H9 (cell line): ENCODE results near the gene ZNF646. TPM values are rescaled to one million over a fixed set of nuclear protein-coding genes. Genes with fewer than 3 reads are reported as not detected.

ENCODE experiments used
- DNase-seq: peaks from one replicate; pipeline ENCODE4 v3.0.0-alpha.2; 2017
- H2AFZ ChIP-seq: one replicate; pipeline ENCODE4 v1.6.1; 2013; ENCODE audit warnings: mild to moderate bottlenecking, low read length, control low read depth, moderate library complexity
- H2AK5ac ChIP-seq: 2 replicates; pipeline ENCODE4 v1.6.1; 2013; ENCODE audit warnings: low read length, control low read depth, mixed read lengths; ENCODE audit not compliant: insufficient read length
- H2BK120ac ChIP-seq: one replicate; pipeline ENCODE4 v1.6.1; 2013; ENCODE audit warnings: low read depth, mild to moderate bottlenecking, low read length, control low read depth, inconsistent platforms; ENCODE audit not compliant: poor library complexity, severe bottlenecking
- H2BK12ac ChIP-seq: 2 replicates; pipeline ENCODE4 v1.6.1; 2013; ENCODE audit warnings: low read length, control low read depth, mixed read lengths, low read depth; ENCODE audit not compliant: insufficient read length
- H2BK15ac ChIP-seq: 2 replicates; pipeline ENCODE4 v1.6.1; 2013; ENCODE audit warnings: low read depth, low read length, control low read depth
- H2BK20ac ChIP-seq: one replicate; pipeline ENCODE4 v1.6.1; 2013; ENCODE audit warnings: low read depth, mild to moderate bottlenecking, low read length, control low read depth, inconsistent platforms; ENCODE audit not compliant: poor library complexity, severe bottlenecking
- H2BK5ac ChIP-seq: 2 replicates; pipeline ENCODE4 v1.6.1; 2013; ENCODE audit warnings: low read length, control low read depth, mixed read lengths; ENCODE audit not compliant: insufficient read length
- H3K14ac ChIP-seq: 2 replicates; pipeline ENCODE4 v1.6.1; 2013; ENCODE audit warnings: low read length, control low read depth; ENCODE audit not compliant: insufficient read depth
- H3K18ac ChIP-seq: 2 replicates; pipeline ENCODE4 v1.6.1; 2013; ENCODE audit warnings: low read depth, mild to moderate bottlenecking, mixed read lengths, low read length, control low read depth; ENCODE audit not compliant: insufficient read length
- H3K23ac ChIP-seq: 2 replicates; pipeline ENCODE4 v1.6.1; 2013; ENCODE audit warnings: low read length, control low read depth, mixed read lengths, low read depth; ENCODE audit not compliant: insufficient read length
- H3K23me2 ChIP-seq: 2 replicates; pipeline ENCODE4 v1.6.1; 2013; ENCODE audit warnings: low read depth, mild to moderate bottlenecking, mixed read lengths, low read length, control low read depth; ENCODE audit not compliant: insufficient read length, poor library complexity, severe bottlenecking
- H3K27ac ChIP-seq: 2 replicates; pipeline ENCODE4 v1.5.1; 2013; ENCODE audit warnings: low read length, control low read depth, mixed read lengths, low read depth; ENCODE audit not compliant: insufficient read length
- H3K27me3 ChIP-seq: 2 replicates; pipeline ENCODE4 v1.6.1; 2013; ENCODE audit warnings: low read length, control low read depth, inconsistent platforms; ENCODE audit not compliant: insufficient read depth
- H3K4ac ChIP-seq: 2 replicates; pipeline ENCODE4 v1.6.1; 2013; ENCODE audit warnings: low read depth, mild to moderate bottlenecking, control low read depth, inconsistent platforms, low read length, moderate library complexity
- H3K4me1 ChIP-seq: 2 replicates; pipeline ENCODE4 v1.6.1; 2013; ENCODE audit warnings: low read length, control low read depth, inconsistent platforms; ENCODE audit not compliant: insufficient read depth
- H3K4me2 ChIP-seq: 2 replicates; pipeline ENCODE4 v1.6.1; 2013; ENCODE audit warnings: low read length, control low read depth, mixed read lengths; ENCODE audit not compliant: insufficient read length, insufficient read depth
- H3K56ac ChIP-seq: 2 replicates; pipeline ENCODE4 v1.6.1; 2013; ENCODE audit warnings: low read depth, mild to moderate bottlenecking, mixed read lengths, low read length, control low read depth; ENCODE audit not compliant: insufficient read length
- H3K79me1 ChIP-seq: 2 replicates; pipeline ENCODE4 v1.6.1; 2013; ENCODE audit warnings: low read depth, mild to moderate bottlenecking, moderate library complexity, low read length, control low read depth, inconsistent platforms; ENCODE audit not compliant: insufficient read depth, poor library complexity, severe bottlenecking
- H3K79me2 ChIP-seq: 2 replicates; pipeline ENCODE4 v1.6.1; 2013; ENCODE audit warnings: low read length, control low read depth, inconsistent platforms; ENCODE audit not compliant: insufficient read depth
- H3K9ac ChIP-seq: 2 replicates; pipeline ENCODE4 v1.6.1; 2013; ENCODE audit warnings: low read length, control low read depth, mixed read lengths; ENCODE audit not compliant: insufficient read length; ENCODE audit errors: extremely low read depth
- H3K9me3 ChIP-seq: one replicate; pipeline ENCODE4 v1.6.1; 2013; ENCODE audit warnings: low read depth, low read length, inconsistent platforms; ENCODE audit not compliant: control insufficient read depth
- H3T11ph ChIP-seq: one replicate; pipeline ENCODE4 v1.6.1; 2013; ENCODE audit warnings: mild to moderate bottlenecking, low read length, control low read depth, inconsistent platforms
- H4K20me1 ChIP-seq: one replicate; pipeline ENCODE4 v1.6.1; 2013; ENCODE audit not compliant: control insufficient read depth, insufficient read length, insufficient read depth
- H4K5ac ChIP-seq: 2 replicates; pipeline ENCODE4 v1.6.1; 2013; ENCODE audit warnings: low read depth, mild to moderate bottlenecking, mixed read lengths, low read length, control low read depth; ENCODE audit not compliant: insufficient read length
- H4K8ac ChIP-seq: replicated peaks from 2 replicates; pipeline ENCODE4 v1.6.1; 2013; ENCODE audit warnings: low read length, control low read depth, mixed read lengths, low read depth; ENCODE audit not compliant: insufficient read length
- H4K91ac ChIP-seq: 2 replicates; pipeline ENCODE4 v1.6.1; 2013; ENCODE audit warnings: low read depth, mild to moderate bottlenecking, moderate library complexity, mixed read lengths, low read length, control low read depth; ENCODE audit not compliant: insufficient read length
- H3K27ac Mint-ChIP-seq, 3 experiments: 2 replicates in 2 of 3; 3 replicates in 1 of 3; pipeline ENCODE4 v1.8.0; 2020 to 2021; ENCODE audit warnings: mixed read lengths in 3 of 3, mild to moderate bottlenecking in 1 of 3, moderate library complexity in 1 of 3
- H3K27me3 Mint-ChIP-seq: 2 replicates; pipeline ENCODE4 v1.8.0; 2021; ENCODE audit warnings: low read depth, mild to moderate bottlenecking, moderate library complexity, mixed read lengths
- H3K36me3 Mint-ChIP-seq, 3 experiments: 2 replicates in 2 of 3; 3 replicates in 1 of 3; pipeline ENCODE4 v1.8.0; 2020 to 2021; ENCODE audit warnings: low read depth in 3 of 3, mixed read lengths in 3 of 3; ENCODE audit not compliant: insufficient read depth in 1 of 3
- H3K4me1 Mint-ChIP-seq, 2 experiments: 2 replicates each; pipeline ENCODE4 v1.8.0; 2020; ENCODE audit warnings: mixed read lengths in 2 of 2
- H3K4me3 Mint-ChIP-seq, 2 experiments: 2 replicates in 1 of 2; 3 replicates in 1 of 2; pipeline ENCODE4 v1.8.0; 2020 to 2021; ENCODE audit warnings: mild to moderate bottlenecking in 2 of 2, mixed read lengths in 2 of 2, moderate library complexity in 1 of 2
- H3K9me3 Mint-ChIP-seq, 2 experiments: 2 replicates in 1 of 2; 3 replicates in 1 of 2; pipeline ENCODE4 v1.8.0; 2020; ENCODE audit warnings: mild to moderate bottlenecking in 2 of 2, mixed read lengths in 2 of 2, moderate library complexity in 1 of 2
- CTCF ChIP-seq: fragments of 200-600 bp; sonication (generic); conservative IDR thresholded peaks from 3 replicates; pipeline ENCODE4 v1.8.0; 2021; ENCODE audit warnings: antibody characterized with exemption, mild to moderate bottlenecking
- WGBS: extraction: QIAGEN DNeasy Blood & Tissue Kit; methylation state at CpG from one replicate; pipeline ENCODE4 v1.1.7; 2013; ENCODE audit warnings: missing lambda C conversion rate, low lambda C conversion rate, mixed read lengths; ENCODE audit not compliant: insufficient read length; ENCODE audit errors: extremely low coverage; 5-methylcytosine and 5-hydroxymethylcytosine counted together
- total RNA-seq: library from RNA; stranded (reverse); gene quantifications from 2 replicates; pipeline ENCODE4 v1.2.1, GENCODE V29; 2021

ZNF646 gene
- total RNA-seq, 1 experiment from 2014 or later: 29.2 TPM

- H3K4me3 Mint-ChIP-seq: peak overlapping the region; percentile 89 to 90
- Histone ChIP-seq H3K4me1 (0 out of 2 replicates have a peak, but pooled peaks cover 2% of the 10 kb centered on the region), H3K4me2 (peak overlapping the region; percentile 96), H2AK5ac (no peak overlapping the region), H3K27me3 (no peaks in the 10 kb centered on the region), H3K9me3 (no peaks in the 10 kb centered on the region), H2AFZ (no peak overlapping the region), H4K20me1 (no peaks in the 10 kb centered on the region), H4K8ac (no peak overlapping the region), H3K18ac (no peak overlapping the region), H2BK5ac (no peak overlapping the region), H3K14ac (no peak overlapping the region), H4K91ac (no peak overlapping the region), H3K79me2 (peaks cover 5% of the 10 kb centered on the region; the same call in 1 of the 2 replicates), H3K23ac (no peak overlapping the region), H2BK12ac (no peak overlapping the region), H3K79me1 (peaks cover 5% of the 10 kb centered on the region), H3K4ac (no peak overlapping the region), H3K23me2 (no peaks in the 10 kb centered on the region), H3T11ph (no peak overlapping the region), H3K9ac (peak overlapping the region; percentile 63), H2BK15ac (no peak overlapping the region), H3K27ac (no peak overlapping the region), H2BK120ac (no peak overlapping the region), H2BK20ac (no peak overlapping the region), H4K5ac (no peak overlapping the region), H3K56ac (no peak overlapping the region)
- H3K4me1 Mint-ChIP-seq: peaks cover 10 to 11% of the 10 kb centered on the region in 2 experiments
- peak overlapping the region; percentile 59 to 95 (median 70) for H3K27ac Mint-ChIP-seq
- no peaks in the 10 kb centered on the region; a peak in 1 of 5 replicates for H3K9me3 Mint-ChIP-seq
- no peak for DNase-seq
- H3K27me3 Mint-ChIP-seq: no peaks in the 10 kb centered on the region
- H3K36me3 Mint-ChIP-seq: peaks cover 28 to 43% (median 36%) of the 10 kb centered on the region in 3 experiments
- WGBS: no CpG with 5 or more reads among the region's 9 CpGs
- TF ChIP-seq CTCF: no peak
These were observed 44.3 kb downstream of the ZNF646 start for GRCh38 chr16:31118223-31119155.
